ENCODE results near the gene SLC39A8. TPM values are rescaled to one million over a fixed set of nuclear protein-coding genes. Genes with fewer than 3 reads are reported as not detected.
"Not testable (repeated sequence)": the region's sequence is repeated elsewhere in the genome, so short reads cannot be mapped to it uniquely, and the experiment has no call there.

SLC39A8 gene
- total RNA-seq: 10 to 100 TPM; 13.4 to 24.8 TPM
- long read RNA-seq, donor 1, partial matches to known transcripts: 3 of 9 reads
- long read RNA-seq, donor 1, other reads (novel, unspliced or antisense): 1 of 9 reads
- long read RNA-seq, donor 2, transcript SLC39A8-201 (9 exons, 3,144 nt): major isoform, 8 of 17 reads
- long read RNA-seq, donor 2, transcript SLC39A8-202 (8 exons, 3,238 nt): minor isoform, 5 of 17 reads
- long read RNA-seq, donor 2, partial matches to known transcripts: 3 of 17 reads
- long read RNA-seq, donor 2, other reads (novel, unspliced or antisense): 1 of 17 reads

- peak; percentile 96 for DNase-seq (ENCODE audit: low spot score)
- intact Hi-C loops (cut with DNase I): no loop called here
Measured at GRCh38 chr4:102344954-102345794, at the start of gene SLC39A8. Gene SLC39A8, minus strand, starts transcription at chr4:102345482. Its CDS starts 820 bp downstream, at chr4:102344662.

- DNase-seq (ENCODE audit: low spot score): no peak
- intact Hi-C loops (cut with DNase I): no loop called here
Measured at GRCh38 chr4:102392033-102392744, 46.9 kb upstream of the SLC39A8 start.

GRCh38 chr4:102390438-102390837 is 45.2 kb upstream of the SLC39A8 start:
- DNase-seq (ENCODE audit: low spot score): no peak
- intact Hi-C loops (cut with DNase I): no loop called here

GRCh38 chr4:102388611-102389010 is 43.3 kb upstream of the SLC39A8 start:
- intact Hi-C loops (cut with DNase I): no loop called here

GRCh38 chr4:102387552-102388150 is 42.4 kb upstream of the SLC39A8 start:
- DNase-seq (ENCODE audit: low spot score): no peak
- intact Hi-C loops (cut with DNase I): no loop called here

More at GRCh38 chr4:102388611-102389010, 43.3 kb upstream of the SLC39A8 start:
- no peak for DNase-seq (ENCODE audit: low spot score)

- no peak for DNase-seq (ENCODE audit: low spot score)
- intact Hi-C loops (cut with DNase I): no loop called here
Measured at GRCh38 chr4:102386966-102387365, 41.7 kb upstream of the SLC39A8 start.

GRCh38 chr4:102380253-102380652 is 35.0 kb upstream of the SLC39A8 start:
- DNase-seq (ENCODE audit: low spot score); intact Hi-C loops (cut with DNase I): not testable (repeated sequence)

- intact Hi-C loops (cut with DNase I): no loop called here
- no peak for DNase-seq (ENCODE audit: low spot score)
Measured at GRCh38 chr4:102362922-102363432, 17.7 kb upstream of the SLC39A8 start.

- intact Hi-C loops (cut with DNase I): no loop called here
- DNase-seq (ENCODE audit: low spot score): no peak
Measured at GRCh38 chr4:102358128-102358527, 12.8 kb upstream of the SLC39A8 start.

- intact Hi-C loops (cut with DNase I); DNase-seq (ENCODE audit: low spot score): not testable (repeated sequence)
Measured at GRCh38 chr4:102357637-102358036, 12.4 kb upstream of the SLC39A8 start.

GRCh38 chr4:102356562-102357202 is 11.4 kb upstream of the SLC39A8 start:
- intact Hi-C loops (cut with DNase I): no loop called here
- no peak for DNase-seq (ENCODE audit: low spot score)

GRCh38 chr4:102355748-102356147 is 10.5 kb upstream of the SLC39A8 start:
- DNase-seq (ENCODE audit: low spot score): no peak
- intact Hi-C loops (cut with DNase I): no loop called here

- intact Hi-C loops (cut with DNase I): no loop called here
- DNase-seq (ENCODE audit: low spot score): no peak
Measured at GRCh38 chr4:102354671-102355454, 9.6 kb upstream of the SLC39A8 start.

GRCh38 chr4:102352781-102353180 is 7.5 kb upstream of the SLC39A8 start:
- intact Hi-C loops (cut with DNase I): no loop called here
- DNase-seq (ENCODE audit: low spot score): no peak

GRCh38 chr4:102350634-102351033 is 5.4 kb upstream of the SLC39A8 start:
- intact Hi-C loops (cut with DNase I): no loop called here
- no peak for DNase-seq (ENCODE audit: low spot score)

- DNase-seq (ENCODE audit: low spot score): no peak
- intact Hi-C loops (cut with DNase I): no loop called here
Measured at GRCh38 chr4:102348701-102349100, 3.4 kb upstream of the SLC39A8 start.

- DNase-seq (ENCODE audit: low spot score): no peak
- intact Hi-C loops (cut with DNase I): no loop called here
Measured at GRCh38 chr4:102345795-102346100, 466 bp upstream of the SLC39A8 start.

GRCh38 chr4:102344520-102344953 is 745 bp downstream of the SLC39A8 start:
- intact Hi-C loops (cut with DNase I): no loop called here
- DNase-seq (ENCODE audit: low spot score): peak; percentile 90
